Heart left ventricle (tissue), 13 donors: ENCODE measurements around the gene POU5F1.

Experiments
- CTCF ChIP-seq, 12 donors: fragments of 200-600 bp; sonication (generic) in 4 of 12; IDR thresholded peaks; one replicate each; pipeline versions ENCODE4 v1.5.0 to v1.8.0; 2018 to 2022; ENCODE audit warnings: antibody characterized with exemption in 12 of 12, mild to moderate bottlenecking in 5 of 12
- POLR2A ChIP-seq, 2 donors: fragments of 450-650 bp; IDR thresholded peaks; one replicate each; pipeline ENCODE4 v1.6.1; 2017; ENCODE audit warnings: antibody characterized with exemption in 2 of 2, mild to moderate bottlenecking in 2 of 2, moderate library complexity in 2 of 2
- donor health status: ischemic (EF 13 %, LVEDD 7.1; RV severe dilation, severe dysfunction).
- donor health status: DM: no; HTN: yes; CAD: no.
- donor health status: DM: no; HTN: no; CAD: no.
- donor health status: ischemic (EF 25% LVEDD 6.9; RV normal size, moderate dysfunction).
- donor health status: ischemic (EF 25% LVEDD 5.7; RV mildly dilated, moderate dysfunction).
- donor health status: ischemic (EF 35%, LVEDD 5.7; RV mildly dilated, moderate dysfunction).
- donor health status: nonischemic (EF 11% LVEDD 7.7; RV severe dilation, severe dysfunction).
- donor health status: DM: yes; HTN: yes; CAD: no.
- donor health status: PGD.
- donor health status: ischemic (EF 29% LVEDD 5.4; RV normal size, mild dysfunction).
- donor health status: nonischemic (EF 23%, LVEDD 6.1; RV moderate dilation, normal function).

GRCh38 chr6:31170987-31171671 lies 647 bp upstream of the POU5F1 start:
- TF ChIP-seq POLR2A (IDR thresholded peaks at IDR 0.05) (no peak), CTCF (IDR thresholded peaks at IDR 0.05) (no peak)
